OCI-LY1 (cell line): Measurements from ENCODE around the gene ZNF200.

ENCODE experiments used
- H2AFZ ChIP-seq: fragments of 200-600 bp; sonication (generic), shearing (Covaris generic); 2 replicates; pipeline ENCODE4 v1.6.0; 2014; ENCODE audit warnings: antibody characterized with exemption, mild to moderate bottlenecking, low read length
- H3F3A ChIP-seq: fragments of 200-600 bp; sonication (generic), shearing (Covaris generic); 2 replicates; pipeline ENCODE4 v1.6.0; 2014; ENCODE audit warnings: mild to moderate bottlenecking, antibody characterized with exemption, low read length, moderate library complexity; ENCODE audit not compliant: insufficient read depth
- H3K27ac ChIP-seq: fragments of 200-600 bp; sonication (generic); 2 replicates; pipeline ENCODE4 v1.5.1; 2014; ENCODE audit warnings: low read length, mixed run types, mild to moderate bottlenecking, low read depth; ENCODE audit not compliant: poor library complexity, severe bottlenecking
- H3K27me3 ChIP-seq: fragments of 200-600 bp; sonication (generic); 2 replicates; pipeline ENCODE4 v1.6.0; 2014; ENCODE audit warnings: antibody characterized with exemption, mild to moderate bottlenecking, low read length, moderate library complexity; ENCODE audit not compliant: insufficient read depth
- H3K36me3 ChIP-seq: fragments of 200-600 bp; sonication (generic); 2 replicates; pipeline ENCODE4 v1.6.1; 2014; ENCODE audit warnings: mild to moderate bottlenecking, antibody characterized with exemption, low read length, moderate library complexity, mixed read lengths; ENCODE audit not compliant: insufficient read depth
- H3K4me1 ChIP-seq: fragments of 200-600 bp; sonication (generic); 2 replicates; pipeline ENCODE4 v1.5.1; 2014; ENCODE audit warnings: mild to moderate bottlenecking, low read length, moderate library complexity; ENCODE audit not compliant: insufficient read depth, severe bottlenecking
- H3K4me2 ChIP-seq: fragments of 200-600 bp; sonication (generic), shearing (Covaris generic); 2 replicates; pipeline ENCODE4 v1.6.1; 2014; ENCODE audit warnings: low read length
- H3K4me3 ChIP-seq: fragments of 200-600 bp; sonication (generic); 2 replicates; pipeline ENCODE4 v1.5.1; 2014; ENCODE audit warnings: low read length, low read depth, mild to moderate bottlenecking, mixed read lengths; ENCODE audit not compliant: poor library complexity, severe bottlenecking
- H3K79me2 ChIP-seq: fragments of 200-600 bp; shearing (Covaris generic); 2 replicates; pipeline ENCODE4 v1.6.1; 2016; ENCODE audit warnings: mixed run types, low read length, mixed read lengths; ENCODE audit not compliant: insufficient read depth
- H3K9ac ChIP-seq: fragments of 200-600 bp; sonication (generic), shearing (Covaris generic); 2 replicates; pipeline ENCODE4 v1.6.1; 2014; ENCODE audit warnings: mild to moderate bottlenecking, low read length, mixed read lengths
- H3K9me2 ChIP-seq: fragments of 200-600 bp; sonication (generic), shearing (Covaris generic); 2 replicates; pipeline ENCODE4 v1.6.1; 2014; ENCODE audit warnings: low read depth, mild to moderate bottlenecking, low read length, mixed read lengths
- H3K9me3 ChIP-seq: fragments of 200-600 bp; shearing (Covaris generic); 2 replicates; pipeline ENCODE4 v1.6.1; 2014; ENCODE audit warnings: low read length, mixed read lengths
- H4K20me1 ChIP-seq: fragments of 200-600 bp; sonication (generic), shearing (Covaris generic); 2 replicates; pipeline ENCODE4 v1.6.0; 2016; ENCODE audit warnings: mild to moderate bottlenecking, low read length; ENCODE audit not compliant: insufficient read depth
- CTCF ChIP-seq: fragments of 200-600 bp; sonication (generic), shearing (Covaris generic); IDR thresholded peaks from 2 replicates; pipeline ENCODE4 v1.5.1; 2017; ENCODE audit warnings: mild to moderate bottlenecking, antibody characterized with exemption, low read length, moderate library complexity, mixed read lengths
- EZH2 ChIP-seq: fragments of 200-600 bp; sonication (generic), shearing (Covaris generic); IDR thresholded peaks from 2 replicates; pipeline ENCODE4 v1.8.0; 2017; ENCODE audit warnings: borderline replicate concordance, mixed run types, mild to moderate bottlenecking, antibody characterized with exemption, low read length, moderate library complexity, mixed read lengths

Gene ZNF200

GRCh38 chr16:3180445-3180878, 54.5 kb downstream of the ZNF200 start:
- Histone ChIP-seq H3K79me2 (no peaks in the 10 kb centered on the region), H3F3A (no peaks in the 10 kb centered on the region), H3K9me3 (0 out of 2 replicates have a peak, but pooled peaks cover 2% of the 10 kb centered on the region), H3K4me1 (no peaks in the 10 kb centered on the region), H2AFZ (no peak overlapping the region), H3K27me3 (peaks cover 5% of the 10 kb centered on the region; the same call in 1 of the 2 replicates), H3K9ac (no peak overlapping the region), H3K4me3 (no peak overlapping the region), H3K27ac (no peak overlapping the region), H4K20me1 (no peaks in the 10 kb centered on the region), H3K36me3 (no peaks in the 10 kb centered on the region), H3K4me2 (no peak overlapping the region), H3K9me2 (no peaks in the 10 kb centered on the region)
- TF ChIP-seq EZH2, result no peak
- no peak for TF ChIP-seq CTCF

DNA sequence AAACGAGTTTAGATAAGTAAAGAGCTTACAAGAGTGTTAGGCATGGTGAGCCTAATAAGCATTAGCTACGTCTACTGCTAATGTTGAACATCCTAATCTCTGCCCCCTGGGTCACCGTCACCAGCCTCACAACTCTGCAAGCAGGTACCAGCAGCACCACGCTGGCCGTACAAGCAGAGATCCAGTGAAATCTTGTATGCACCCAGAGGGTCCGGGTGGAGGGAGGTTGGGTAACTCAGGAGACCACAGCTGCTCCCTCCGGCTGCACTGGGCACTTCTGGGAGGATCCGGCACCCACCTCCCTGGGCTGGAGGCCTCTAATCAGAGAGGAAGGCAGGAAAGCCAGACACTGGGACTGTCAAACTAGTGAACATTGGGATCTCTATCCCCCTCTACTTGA, 55.3 kb downstream of the ZNF200 start:
- H3K9me2 ChIP-seq, result no peaks in the 10 kb centered on the region
- H3K79me2 ChIP-seq, result no peaks in the 10 kb centered on the region
- H3K4me3 ChIP-seq, result no peak overlapping the region
- no peaks in the 10 kb centered on the region for H3K36me3 ChIP-seq
- TF ChIP-seq EZH2 (no peak), CTCF (no peak)
- H3K4me1 ChIP-seq, result no peaks in the 10 kb centered on the region
- H3K9ac ChIP-seq, result no peak overlapping the region
- H3K27me3 ChIP-seq, result peaks cover 5% of the 10 kb centered on the region; the same call in 1 of the 2 replicates
- 0 out of 2 replicates have a peak, but pooled peaks cover 2% of the 10 kb centered on the region for H3K9me3 ChIP-seq
- no peaks in the 10 kb centered on the region for H3F3A ChIP-seq
- H2AFZ ChIP-seq, result no peak overlapping the region
- H3K27ac ChIP-seq, result no peak overlapping the region
- no peaks in the 10 kb centered on the region for H4K20me1 ChIP-seq
- no peak overlapping the region for H3K4me2 ChIP-seq

DNA sequence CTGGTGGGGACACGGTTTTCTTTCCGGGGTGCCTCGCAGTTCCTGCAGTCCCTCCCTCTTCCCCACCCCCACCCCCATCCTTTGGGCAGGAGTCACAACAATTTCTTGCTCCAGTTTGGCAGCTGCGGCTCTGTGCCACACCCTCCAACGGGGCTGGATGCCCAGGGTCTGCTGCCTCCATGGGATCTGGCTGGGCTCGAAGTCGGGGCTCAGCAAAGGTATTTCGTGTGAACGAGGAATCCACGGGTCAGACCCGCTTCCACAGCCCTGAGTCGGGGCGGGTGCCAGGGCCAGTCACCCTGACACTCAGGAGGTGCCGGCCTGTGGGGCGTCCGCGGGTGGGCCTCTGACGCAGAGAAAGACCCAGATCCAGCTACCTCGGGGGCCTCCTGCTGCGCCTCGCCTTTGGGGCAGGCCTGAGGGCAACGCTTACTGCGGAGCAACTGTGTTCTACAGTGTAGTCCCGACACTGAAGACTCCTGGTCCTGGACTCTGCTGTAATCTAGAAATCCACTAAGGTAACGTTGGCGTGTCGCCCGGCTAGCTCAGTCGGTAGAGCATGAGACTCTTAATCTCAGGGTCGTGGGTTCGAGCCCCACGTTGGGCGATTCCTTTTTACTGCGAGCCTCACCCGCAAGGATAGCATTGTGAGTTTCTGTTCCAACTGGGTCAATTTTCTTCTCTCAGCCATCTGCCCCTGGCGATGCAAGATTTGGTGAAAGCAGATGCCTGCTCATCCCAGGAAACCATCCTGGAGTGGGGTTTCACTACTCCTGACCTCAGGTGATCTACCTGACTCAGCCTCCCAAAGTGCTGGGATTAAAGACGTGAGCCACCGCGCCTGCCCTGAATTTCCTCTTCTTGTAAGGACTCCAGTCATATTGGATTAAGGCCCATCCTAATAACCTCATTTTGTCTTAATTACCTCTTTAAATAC, 59.5 kb downstream of the ZNF200 start:
- Histone ChIP-seq H3K79me2 (no peaks in the 10 kb centered on the region), H4K20me1 (no peaks in the 10 kb centered on the region), H2AFZ (no peak overlapping the region), H3K9ac (no peak overlapping the region), H3K4me3 (no peak overlapping the region), H3K36me3 (no peaks in the 10 kb centered on the region), H3K4me2 (peak overlapping the region; percentile 27; the same call in 1 of the 2 replicates), H3K4me1 (peaks cover 31% of the 10 kb centered on the region), H3K27me3 (no peaks in the 10 kb centered on the region; the same call in 1 of the 2 replicates), H3F3A (no peaks in the 10 kb centered on the region), H3K9me3 (no peaks in the 10 kb centered on the region), H3K27ac (no peak overlapping the region), H3K9me2 (no peaks in the 10 kb centered on the region)
- no peak for TF ChIP-seq EZH2
- TF ChIP-seq CTCF, result no peak
